ENCODE results near the gene RHBDF1.

GRCh38 chr16:33877-34647, 38.4 kb downstream of the RHBDF1 start:
- TF ChIP-seq, protein P1, sequence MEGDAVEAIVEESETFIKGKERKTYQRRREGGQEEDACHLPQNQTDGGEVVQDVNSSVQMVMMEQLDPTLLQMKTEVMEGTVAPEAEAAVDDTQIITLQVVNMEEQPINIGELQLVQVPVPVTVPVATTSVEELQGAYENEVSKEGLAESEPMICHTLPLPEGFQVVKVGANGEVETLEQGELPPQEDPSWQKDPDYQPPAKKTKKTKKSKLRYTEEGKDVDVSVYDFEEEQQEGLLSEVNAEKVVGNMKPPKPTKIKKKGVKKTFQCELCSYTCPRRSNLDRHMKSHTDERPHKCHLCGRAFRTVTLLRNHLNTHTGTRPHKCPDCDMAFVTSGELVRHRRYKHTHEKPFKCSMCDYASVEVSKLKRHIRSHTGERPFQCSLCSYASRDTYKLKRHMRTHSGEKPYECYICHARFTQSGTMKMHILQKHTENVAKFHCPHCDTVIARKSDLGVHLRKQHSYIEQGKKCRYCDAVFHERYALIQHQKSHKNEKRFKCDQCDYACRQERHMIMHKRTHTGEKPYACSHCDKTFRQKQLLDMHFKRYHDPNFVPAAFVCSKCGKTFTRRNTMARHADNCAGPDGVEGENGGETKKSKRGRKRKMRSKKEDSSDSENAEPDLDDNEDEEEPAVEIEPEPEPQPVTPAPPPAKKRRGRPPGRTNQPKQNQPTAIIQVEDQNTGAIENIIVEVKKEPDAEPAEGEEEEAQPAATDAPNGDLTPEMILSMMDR (conservative IDR thresholded peaks at IDR 0.05) = no peak
- TF ChIP-seq ZFX (IDR thresholded peaks at IDR 0.05) = no peak
